ENCODE measurements around the gene PEAK3.

The PEAK3 gene

DNA sequence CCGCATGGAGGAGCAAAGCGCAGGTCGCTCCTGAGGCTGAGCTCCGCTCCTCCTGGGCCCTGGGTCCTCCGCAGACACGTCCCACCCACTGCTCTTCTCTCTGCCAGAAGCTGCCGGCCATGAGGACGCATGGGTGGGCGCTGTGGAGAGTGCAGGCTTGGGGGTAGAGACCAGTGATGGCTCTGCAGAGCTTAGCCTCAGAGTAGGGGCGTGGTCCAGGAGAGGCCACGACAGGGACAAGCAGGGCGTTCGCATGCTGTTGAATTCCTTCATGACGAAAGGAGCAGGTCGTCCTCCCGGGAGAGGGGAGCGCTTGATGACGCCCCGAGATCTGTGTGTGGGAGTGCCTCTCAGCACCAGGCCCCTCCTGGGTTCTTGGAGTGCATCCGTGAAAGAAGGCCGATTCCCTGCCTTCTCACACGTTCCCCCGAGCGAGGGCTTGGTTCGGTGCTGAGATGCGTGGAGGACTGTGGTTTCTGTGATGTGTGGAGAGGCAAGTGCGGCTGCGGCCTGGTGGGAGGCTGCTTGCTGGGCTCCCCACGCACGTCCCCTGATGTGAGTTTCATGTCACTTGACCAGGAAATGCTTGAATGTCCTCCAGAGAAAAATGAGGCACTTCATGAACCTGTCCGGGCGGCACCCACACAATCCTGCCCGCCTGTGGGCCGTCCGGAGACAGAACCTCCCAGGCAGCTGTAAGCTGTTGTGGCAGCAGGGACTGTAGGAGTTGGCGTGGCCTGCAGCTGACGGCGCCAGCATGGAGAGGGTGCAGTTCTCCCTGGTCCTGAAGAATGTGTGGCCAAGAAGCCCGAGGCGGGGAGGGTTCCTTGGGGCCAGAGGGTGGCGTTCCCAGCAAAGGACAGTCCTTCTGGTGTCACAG lies 40.9 kb downstream of the PEAK3 start:
- no peak overlapping the region for H3K27ac ChIP-seq
- no peak for DNase-seq
- TF ChIP-seq, protein P1, sequence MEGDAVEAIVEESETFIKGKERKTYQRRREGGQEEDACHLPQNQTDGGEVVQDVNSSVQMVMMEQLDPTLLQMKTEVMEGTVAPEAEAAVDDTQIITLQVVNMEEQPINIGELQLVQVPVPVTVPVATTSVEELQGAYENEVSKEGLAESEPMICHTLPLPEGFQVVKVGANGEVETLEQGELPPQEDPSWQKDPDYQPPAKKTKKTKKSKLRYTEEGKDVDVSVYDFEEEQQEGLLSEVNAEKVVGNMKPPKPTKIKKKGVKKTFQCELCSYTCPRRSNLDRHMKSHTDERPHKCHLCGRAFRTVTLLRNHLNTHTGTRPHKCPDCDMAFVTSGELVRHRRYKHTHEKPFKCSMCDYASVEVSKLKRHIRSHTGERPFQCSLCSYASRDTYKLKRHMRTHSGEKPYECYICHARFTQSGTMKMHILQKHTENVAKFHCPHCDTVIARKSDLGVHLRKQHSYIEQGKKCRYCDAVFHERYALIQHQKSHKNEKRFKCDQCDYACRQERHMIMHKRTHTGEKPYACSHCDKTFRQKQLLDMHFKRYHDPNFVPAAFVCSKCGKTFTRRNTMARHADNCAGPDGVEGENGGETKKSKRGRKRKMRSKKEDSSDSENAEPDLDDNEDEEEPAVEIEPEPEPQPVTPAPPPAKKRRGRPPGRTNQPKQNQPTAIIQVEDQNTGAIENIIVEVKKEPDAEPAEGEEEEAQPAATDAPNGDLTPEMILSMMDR (IDR thresholded peaks at IDR 0.05; ENCODE audit: low read depth, low read length), result no peak
- H3K36me3 ChIP-seq, result peaks cover 77% of the 10 kb centered on the region
- no peaks in the 10 kb centered on the region for H3K27me3 ChIP-seq (ENCODE audit: insufficient read depth, low read depth, severe bottlenecking)
- no peaks in the 10 kb centered on the region for H3K9me3 ChIP-seq (ENCODE audit: severe bottlenecking)
- no peak overlapping the region for H3K4me3 ChIP-seq (ENCODE audit: low read depth, low read length)

DNA sequence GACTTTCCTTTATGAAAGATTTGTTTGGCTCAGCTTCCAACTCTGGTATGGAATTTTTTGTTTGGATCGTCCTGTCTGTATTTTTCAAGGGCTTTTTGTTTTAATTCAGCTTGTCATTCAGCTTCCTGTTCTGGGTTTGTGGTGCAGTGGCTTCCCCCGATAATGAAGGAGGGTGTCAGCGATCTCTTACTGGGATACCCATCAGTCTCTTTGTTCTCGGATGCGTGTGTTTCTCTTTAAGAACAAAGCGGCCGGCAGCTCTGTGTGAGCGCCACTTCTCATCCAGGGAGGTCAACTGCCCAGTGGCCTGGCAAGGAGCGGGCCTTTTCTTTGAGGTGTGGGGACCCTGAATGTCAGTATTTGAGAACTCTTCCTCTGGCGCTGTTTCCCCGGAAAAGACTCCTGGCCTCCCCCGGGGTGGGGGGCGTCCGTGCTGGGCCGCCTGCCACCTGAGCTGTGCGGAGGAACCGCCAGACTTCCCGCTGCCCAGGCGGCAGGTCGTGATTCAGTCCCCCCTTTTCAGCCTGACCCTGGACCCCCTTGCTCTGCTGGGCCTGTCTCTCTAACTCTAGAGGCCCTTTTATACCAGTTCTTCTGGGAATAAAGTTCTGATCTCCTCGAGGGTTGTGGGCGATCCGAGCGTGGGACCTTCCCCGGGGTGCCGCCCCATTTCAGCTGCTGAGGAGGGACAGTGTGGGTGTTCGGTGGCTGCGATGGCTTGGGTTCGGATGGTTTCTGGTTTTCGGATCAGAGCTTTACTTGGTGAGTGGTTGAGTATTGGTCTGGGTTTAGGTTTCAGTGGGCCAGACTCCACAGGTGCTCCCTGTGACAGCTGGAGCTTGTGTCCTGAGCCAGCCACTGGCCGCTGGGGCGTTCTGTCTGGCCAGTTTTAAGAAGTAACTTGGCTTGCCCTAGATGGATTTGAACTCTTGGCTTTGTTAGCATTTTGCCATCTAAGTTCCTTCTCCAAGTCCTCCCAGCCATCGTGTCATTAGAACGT lies 41.9 kb downstream of the PEAK3 start:
- Histone ChIP-seq H3K9me3 (ENCODE audit: severe bottlenecking) (no peaks in the 10 kb centered on the region), H3K36me3 (peaks cover 67% of the 10 kb centered on the region), H3K4me3 (ENCODE audit: low read depth, low read length) (no peak overlapping the region), H3K27ac (no peak overlapping the region), H3K27me3 (ENCODE audit: insufficient read depth, low read depth, severe bottlenecking) (no peaks in the 10 kb centered on the region)
- no peak for DNase-seq
- TF ChIP-seq, protein P1 (IDR thresholded peaks at IDR 0.05; ENCODE audit: low read depth, low read length), result no peak

DNA sequence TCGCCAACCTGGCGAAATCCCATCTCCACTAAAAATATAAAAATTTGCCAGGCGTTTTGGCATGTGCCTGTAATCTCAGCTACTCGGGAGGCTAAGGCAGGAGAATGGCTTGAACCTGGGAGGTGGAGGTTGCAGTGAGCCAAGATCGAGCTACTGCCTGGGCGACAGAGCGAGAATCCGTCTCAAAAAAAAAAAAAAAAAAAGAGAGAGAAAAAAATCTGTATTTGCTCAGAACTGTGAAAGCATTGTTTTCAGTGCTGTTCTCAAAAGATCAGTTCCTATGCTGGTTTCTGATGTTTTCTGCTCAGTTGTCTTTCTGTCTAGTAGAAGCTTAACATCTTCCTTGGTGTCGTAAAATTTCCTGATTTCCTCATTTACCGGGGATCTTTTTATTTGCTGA lies 42.8 kb downstream of the PEAK3 start:
- TF ChIP-seq, protein P1 (IDR thresholded peaks at IDR 0.05; ENCODE audit: low read depth, low read length), result no peak
- Histone ChIP-seq H3K27me3 (ENCODE audit: insufficient read depth, low read depth, severe bottlenecking) (no peaks in the 10 kb centered on the region), H3K4me3 (ENCODE audit: low read depth, low read length) (no peak overlapping the region), H3K9me3 (ENCODE audit: severe bottlenecking) (no peaks in the 10 kb centered on the region), H3K27ac (no peak overlapping the region), H3K36me3 (peaks cover 67% of the 10 kb centered on the region)
- DNase-seq, result no peak

DNA sequence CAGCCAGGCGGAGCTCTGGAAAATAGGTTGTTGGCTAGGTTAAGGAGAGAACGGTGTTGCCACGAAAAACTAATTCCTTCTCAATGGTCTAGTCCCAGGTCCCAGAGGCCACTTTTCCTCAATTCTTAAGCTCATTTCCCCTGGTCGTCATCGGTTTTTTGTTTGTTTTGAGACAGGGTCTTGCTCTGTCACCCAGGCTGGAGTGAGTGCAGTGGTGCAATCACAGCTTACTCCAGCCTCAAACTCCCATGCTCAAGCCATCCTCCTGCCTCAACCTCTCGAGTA lies 44.2 kb downstream of the PEAK3 start:
- H3K4me3 ChIP-seq (ENCODE audit: low read depth, low read length), result peak overlapping the region; percentile 94

DNA sequence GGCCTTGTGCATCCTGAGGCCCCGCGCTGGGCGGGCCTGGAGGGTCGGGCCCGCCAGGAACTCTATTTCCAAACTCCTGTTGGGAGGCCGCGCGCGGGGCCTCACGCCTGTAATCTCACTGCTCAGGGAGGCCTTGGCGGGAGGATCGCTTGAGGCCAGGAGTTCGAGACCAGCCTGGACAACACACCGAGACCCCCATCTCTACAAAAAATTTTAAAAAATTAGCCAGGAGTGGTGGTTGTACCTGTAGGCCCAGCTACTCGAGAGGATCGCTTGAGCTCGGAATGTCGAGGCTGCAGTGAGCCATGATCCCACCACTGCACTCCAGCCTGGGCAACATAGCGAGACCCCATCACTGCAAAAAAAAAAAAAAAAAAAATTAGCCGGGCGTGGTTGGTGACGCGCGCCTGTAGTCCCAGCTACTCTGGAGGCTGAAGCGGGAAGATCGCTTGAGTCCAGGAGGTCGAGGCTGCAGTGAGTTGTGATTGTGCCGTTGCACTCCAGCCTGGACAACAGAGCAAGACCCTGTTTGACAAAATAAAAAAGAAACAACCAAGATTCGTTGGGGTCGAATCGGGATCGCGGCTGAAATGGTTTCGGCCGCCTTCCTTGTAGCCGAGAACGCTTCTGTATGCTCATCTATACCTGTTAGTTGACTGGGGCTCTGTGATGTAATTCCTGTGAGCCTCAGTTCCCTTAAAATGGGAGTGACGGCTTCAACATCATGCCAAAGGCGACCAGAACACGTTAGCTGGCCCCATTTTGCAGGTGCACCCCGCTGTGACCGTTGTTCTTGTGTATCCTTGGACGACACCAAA lies 44.7 kb downstream of the PEAK3 start:
- TF ChIP-seq, protein P1 (IDR thresholded peaks at IDR 0.05; ENCODE audit: low read depth, low read length), result no peak
- DNase-seq, result no peak
- Histone ChIP-seq H3K4me3 (ENCODE audit: low read depth, low read length) (peak overlapping the region; percentile 94), H3K27me3 (ENCODE audit: insufficient read depth, low read depth, severe bottlenecking) (no peaks in the 10 kb centered on the region), H3K36me3 (peaks cover 67% of the 10 kb centered on the region), H3K27ac (peak overlapping the region; percentile 98), H3K9me3 (ENCODE audit: severe bottlenecking) (no peaks in the 10 kb centered on the region)

More for the DNA sequence above, 44.2 kb downstream of the PEAK3 start:
- DNase-seq, result no peak
- Histone ChIP-seq H3K36me3 (peaks cover 67% of the 10 kb centered on the region), H3K27ac (peak overlapping the region; percentile 98; the same call in 1 of the 2 replicates), H3K9me3 (ENCODE audit: severe bottlenecking) (no peaks in the 10 kb centered on the region), H3K27me3 (ENCODE audit: insufficient read depth, low read depth, severe bottlenecking) (no peaks in the 10 kb centered on the region)
- TF ChIP-seq, protein P1 (IDR thresholded peaks at IDR 0.05; ENCODE audit: low read depth, low read length), result no peak

All from WERI-Rb-1 (cell line).